ELR (cell line): ENCODE measurements around the gene HS1BP3.

Experiments used
- DNase-seq: peaks from one replicate; pipeline ENCODE4 v3.0.0-alpha.2; 2015; ENCODE audit warnings: low read depth

Gene HS1BP3

GRCh38 chr2:20584399-20585358 lies 66.2 kb downstream of the HS1BP3 start:
- peak; percentile 98 for DNase-seq

- DNase-seq, result no peak
Observed at GRCh38 chr2:20584045-20584398, 66.9 kb downstream of the HS1BP3 start.

GRCh38 chr2:20583425-20583881 lies 67.4 kb downstream of the HS1BP3 start:
- no peak for DNase-seq

- DNase-seq, result no peak
Observed at GRCh38 chr2:20582600-20583221, 68.2 kb downstream of the HS1BP3 start.

- peak; percentile 60 for DNase-seq
Observed at GRCh38 chr2:20580690-20581437, 70.0 kb downstream of the HS1BP3 start.

- DNase-seq, result no peak
Observed at GRCh38 chr2:20579866-20580265, 71.0 kb downstream of the HS1BP3 start.

- peak; percentile 99 for DNase-seq
Observed at GRCh38 chr2:20578895-20579825, 71.7 kb downstream of the HS1BP3 start.

GRCh38 chr2:20578266-20578894 lies 72.5 kb downstream of the HS1BP3 start:
- no peak for DNase-seq

GRCh38 chr2:20577495-20578235 lies 73.2 kb downstream of the HS1BP3 start:
- DNase-seq, result peak; percentile 99

- peak; percentile 54 for DNase-seq
Observed at GRCh38 chr2:20576598-20577115, 74.2 kb downstream of the HS1BP3 start.

- no peak for DNase-seq
Observed at GRCh38 chr2:20575935-20576597, 74.8 kb downstream of the HS1BP3 start.

- no peak for DNase-seq
Observed at GRCh38 chr2:20575414-20575813, 75.5 kb downstream of the HS1BP3 start.

- no peak for DNase-seq
Observed at GRCh38 chr2:20574930-20575329, 76.0 kb downstream of the HS1BP3 start.

- DNase-seq, result no peak
Observed at GRCh38 chr2:20574423-20574911, 76.4 kb downstream of the HS1BP3 start.

- DNase-seq, result no peak
Observed at GRCh38 chr2:20573620-20574422, 77.1 kb downstream of the HS1BP3 start.

GRCh38 chr2:20572221-20572620 lies 78.7 kb downstream of the HS1BP3 start:
- no peak for DNase-seq

GRCh38 chr2:20571644-20572215 lies 79.2 kb downstream of the HS1BP3 start:
- DNase-seq, result no peak

GRCh38 chr2:20571231-20571630 lies 79.7 kb downstream of the HS1BP3 start:
- no peak for DNase-seq
